CD14-positive monocyte (primary cell): ENCODE measurements around the gene SACM1L. TPM values are rescaled to one million over a fixed set of nuclear protein-coding genes. Genes with fewer than 3 reads are reported as not detected.
A peak's percentile ranks its signal among the peaks of the same experiment; 100 is the strongest.

ENCODE experiments used
- DNase-seq, 3 donors: peaks; one replicate each; pipeline ENCODE4 v3.0.0-alpha.2; 2011 to 2022
- H2AFZ ChIP-seq: 2 replicates; pipeline ENCODE4 v1.6.0; 2012; ENCODE audit warnings: mild to moderate bottlenecking, low read depth, low read length, inconsistent platforms; ENCODE audit not compliant: insufficient read depth, poor library complexity, severe bottlenecking
- H3K27ac ChIP-seq, 2 donors: 1 replicate in 1 of 2; 2 replicates in 1 of 2; pipeline ENCODE4 v1.5.1; 2012 to 2013; ENCODE audit warnings: low read length in 2 of 2, control low read depth in 1 of 2, inconsistent platforms in 1 of 2, low read depth in 1 of 2, mild to moderate bottlenecking in 1 of 2
- H3K27me3 ChIP-seq, 2 donors: one replicate each; pipeline versions ENCODE4 v1.6.0 to v1.6.1; 2011 to 2013; ENCODE audit warnings: low read length in 2 of 2; ENCODE audit not compliant: control insufficient read depth in 2 of 2, insufficient read depth in 2 of 2
- H3K36me3 ChIP-seq, 2 donors: replicated peaks in 1 of 2; 1 replicate in 1 of 2; 2 replicates in 1 of 2; pipeline versions ENCODE4 v1.5.1 to v1.6.1; 2012 to 2013; ENCODE audit warnings: low read length in 2 of 2, control low read depth in 1 of 2, inconsistent platforms in 1 of 2, mild to moderate bottlenecking in 1 of 2; ENCODE audit not compliant: insufficient read depth in 2 of 2, control insufficient read depth in 1 of 2
- H3K4me1 ChIP-seq, 2 donors: 1 replicate in 1 of 2; 2 replicates in 1 of 2; pipeline versions ENCODE4 v1.5.1 to v1.6.1; 2012 to 2013; ENCODE audit warnings: low read length in 2 of 2, control low read depth in 1 of 2, inconsistent platforms in 1 of 2, mild to moderate bottlenecking in 1 of 2, moderate library complexity in 1 of 2; ENCODE audit not compliant: insufficient read depth in 2 of 2, control insufficient read depth in 1 of 2
- H3K4me2 ChIP-seq: replicated peaks from 2 replicates; pipeline ENCODE3; 2012; ENCODE audit warnings: low read length, moderate library complexity, mild to moderate bottlenecking; ENCODE audit not compliant: poor library complexity, severe bottlenecking; ENCODE audit errors: extremely low read depth
- H3K4me3 ChIP-seq, 3 experiments: fragments of 200-600 bp in 1 of 3; sonication (generic) in 1 of 3; replicated peaks in 1 of 3; 1 replicate in 2 of 3; 2 replicates in 1 of 3; pipeline ENCODE4 v1.5.1; 2011 to 2013; ENCODE audit warnings: low read length in 3 of 3, mild to moderate bottlenecking in 3 of 3, control low read depth in 2 of 3, low read depth in 2 of 3, inconsistent platforms in 1 of 3, moderate library complexity in 1 of 3
- H3K79me2 ChIP-seq: 2 replicates; pipeline ENCODE4 v1.6.0; 2012; ENCODE audit warnings: mild to moderate bottlenecking, control low read depth, inconsistent platforms, low read length, moderate library complexity; ENCODE audit not compliant: insufficient read depth
- H3K9ac ChIP-seq: 2 replicates; pipeline ENCODE4 v1.6.0; 2017; ENCODE audit warnings: low read length, mild to moderate bottlenecking; ENCODE audit not compliant: insufficient read depth, poor library complexity, severe bottlenecking
- H3K9me3 ChIP-seq, 2 donors: replicated peaks in 1 of 2; 1 replicate in 1 of 2; 2 replicates in 1 of 2; pipeline versions ENCODE4 v1.5.1 to v1.6.1; 2012 to 2013; ENCODE audit warnings: low read length in 2 of 2, control low read depth in 1 of 2; ENCODE audit not compliant: control insufficient read depth in 1 of 2, insufficient read depth in 1 of 2
- H4K20me1 ChIP-seq: 2 replicates; pipeline ENCODE4 v1.6.0; 2012; ENCODE audit warnings: mild to moderate bottlenecking, low read length, control low read depth, moderate library complexity; ENCODE audit not compliant: insufficient read depth
- H3K27ac Mint-ChIP-seq, 7 donors: one replicate each; pipeline ENCODE4 v1.8.0; 2020; ENCODE audit warnings: mild to moderate bottlenecking in 7 of 7, mixed read lengths in 7 of 7, moderate library complexity in 6 of 7, inconsistent platforms in 2 of 7
- H3K27me3 Mint-ChIP-seq, 3 donors: one replicate each; pipeline ENCODE4 v1.8.0; 2021 to 2022; ENCODE audit warnings: low read depth in 3 of 3, mild to moderate bottlenecking in 3 of 3, mixed read lengths in 3 of 3, moderate library complexity in 3 of 3, inconsistent platforms in 1 of 3
- H3K36me3 Mint-ChIP-seq, 2 donors: one replicate each; pipeline ENCODE4 v1.8.0; 2020; ENCODE audit warnings: mixed read lengths in 2 of 2, inconsistent platforms in 1 of 2, mild to moderate bottlenecking in 1 of 2
- H3K4me1 Mint-ChIP-seq: one replicate; pipeline ENCODE4 v1.8.0; 2020; ENCODE audit warnings: mild to moderate bottlenecking, mixed read lengths
- H3K4me3 Mint-ChIP-seq, 2 donors: one replicate each; pipeline ENCODE4 v1.8.0; 2020; ENCODE audit warnings: mild to moderate bottlenecking in 2 of 2, mixed read lengths in 2 of 2, moderate library complexity in 1 of 2
- H3K9me3 Mint-ChIP-seq, 7 donors: one replicate each; pipeline ENCODE4 v1.8.0; 2020 to 2022; ENCODE audit warnings: mixed read lengths in 7 of 7, mild to moderate bottlenecking in 6 of 7, moderate library complexity in 6 of 7, inconsistent platforms in 2 of 7
- CTCF ChIP-seq: fragments of 200-600 bp; IDR thresholded peaks from one replicate; pipeline ENCODE4 v1.8.0; 2022; ENCODE audit warnings: antibody characterized with exemption, mild to moderate bottlenecking
- WGBS: methylation state at CpG from one replicate; pipeline ENCODE4 v1.1.5; 2013; ENCODE audit warnings: missing lambda C conversion rate; ENCODE audit not compliant: insufficient coverage; 5-methylcytosine and 5-hydroxymethylcytosine counted together
- intact Hi-C, 2 donors: fragments of 100-400 bp; cut with micrococcal nuclease; formaldehyde crosslinking; loops; one replicate each; pipeline versions ENCODE4 v1.15.0 to v1.15.1; 2023
- polyA plus RNA-seq, 3 donors: library from polyadenylated mRNA; depleted of rRNA in 1 of 3; unstranded in 2 of 3; stranded (reverse) in 1 of 3; fragments of 300-500 nt in 2 of 3; fragments of >200 nt in 1 of 3; fragmentation: Illumina TruSeq in 2 of 3; gene quantifications; 1 replicate in 2 of 3; 2 replicates in 1 of 3; pipeline ENCODE4 v1.2.3, GENCODE V29; 2012 to 2021

Gene SACM1L
- polyA plus RNA-seq, 3 donors = 14.6 to 25.7 (median 21.5) TPM

GRCh38 chr3:45749880-45750279 lies 60.7 kb downstream of the SACM1L start:
- intact Hi-C loops = no loop called here
- H3K9me3 Mint-ChIP-seq = peaks cover 0 to 4% (median 0%) of the 10 kb centered on the region in 7 donors

GRCh38 chr3:45751537-45752242 lies 62.5 kb downstream of the SACM1L start:
- whole genome bisulfite sequencing = 97% methylated on average over 7 of the region's 7 CpGs
- Mint-ChIP-seq H3K27me3 (peaks cover 0 to 3% (median 0%) of the 10 kb centered on the region in 3 donors), H3K4me3 (no peak overlapping the region)

More at GRCh38 chr3:45749880-45750279, 60.7 kb downstream of the SACM1L start:
- H2AFZ ChIP-seq = no peak overlapping the region
- H3K4me3 Mint-ChIP-seq = no peak overlapping the region
- DNase-seq = no peak
- H3K4me2 ChIP-seq = no peak overlapping the region
- no peaks in the 10 kb centered on the region for H3K9me3 ChIP-seq
- no peaks in the 10 kb centered on the region for H3K4me1 Mint-ChIP-seq
- H4K20me1 ChIP-seq = peaks cover 5% of the 10 kb centered on the region
- no peaks in the 10 kb centered on the region for H3K4me1 ChIP-seq
- H3K79me2 ChIP-seq = no peaks in the 10 kb centered on the region
- WGBS = 83% methylated on average over 1 of the region's 4 CpGs
- no peak overlapping the region for H3K9ac ChIP-seq
- H3K27me3 Mint-ChIP-seq = peaks cover 0 to 3% (median 0%) of the 10 kb centered on the region in 3 donors
- H3K27ac ChIP-seq = no peak overlapping the region
- peaks cover 18 to 34% of the 10 kb centered on the region in 2 donors for H3K36me3 ChIP-seq
- H3K27ac Mint-ChIP-seq = no peak overlapping the region
- peaks cover 22 to 32% of the 10 kb centered on the region in 2 donors for H3K36me3 Mint-ChIP-seq
- no peaks in the 10 kb centered on the region for H3K27me3 ChIP-seq
- H3K4me3 ChIP-seq = no peak overlapping the region
- no peak for TF ChIP-seq CTCF

More at GRCh38 chr3:45751537-45752242, 62.5 kb downstream of the SACM1L start:
- Histone ChIP-seq H2AFZ (no peak overlapping the region), H3K27ac (no peak overlapping the region), H3K4me1 (no peaks in the 10 kb centered on the region), H3K36me3 (peaks cover under 1 to 16% of the 10 kb centered on the region in 2 donors), H3K4me2 (no peak overlapping the region), H3K79me2 (no peaks in the 10 kb centered on the region), H3K9me3 (no peaks in the 10 kb centered on the region), H3K4me3 (no peak overlapping the region), H3K27me3 (no peaks in the 10 kb centered on the region), H4K20me1 (no peaks in the 10 kb centered on the region), H3K9ac (no peak overlapping the region)
- Mint-ChIP-seq H3K27ac (peak overlapping the region in 1 of 7 donors; percentile 46), H3K4me1 (no peaks in the 10 kb centered on the region), H3K9me3 (peaks cover 0 to 4% (median 0%) of the 10 kb centered on the region in 7 donors), H3K36me3 (peaks cover 12 to 15% of the 10 kb centered on the region in 2 donors)
- no peak for DNase-seq
- intact Hi-C loops = no loop called here
- no peak for TF ChIP-seq CTCF
